HepG2 (cell line): ENCODE results near the gene C9orf50. TPM values are rescaled to one million over a fixed set of nuclear protein-coding genes. Genes with fewer than 3 reads are reported as not detected.

Experiments used
- ATAC-seq: fragments of 200-7000 bp; cut with Tn5 transposase; 3 replicates; pipeline ENCODE4 v1.9.1; 2020; ENCODE audit warnings: mild to moderate bottlenecking, moderate library complexity
- BruUV-seq: library from RNA; stranded (reverse); fragments of 400-500 nt; replicated peaks from 2 replicates; lab custom pipeline; 2021; lab: Mats Ljungman, UMichigan
- CTCF ChIA-PET: fragments of 300-600 bp; formaldehyde crosslinking; extraction: SDS; loops from one replicate; lab custom pipeline; 2021; ENCODE audit warnings: low total read pairs, inconsistent platforms, low intra/inter-chr PET ratio; lab: Yijun Ruan, JAX
- POLR2A ChIA-PET: fragments of 350-600 bp; sonication (Branson Sonifier 250); formaldehyde crosslinking; loops from one replicate; lab custom pipeline; 2020; ENCODE audit warnings: antibody characterized with exemption, inconsistent platforms; lab: Yijun Ruan, JAX
- DNase-seq: peaks from one replicate; pipeline ENCODE4 v3.0.0-alpha.2; 2015; ENCODE audit warnings: low spot score
- FAIRE-seq: peaks from 3 replicates; lab custom pipeline; 2011; peaks lifted over from hg19 to GRCh38; lab: Jason Lieb, UNC
- H2AFZ ChIP-seq: one replicate; pipeline ENCODE4 v1.6.1; 2011; ENCODE audit warnings: low read length, inconsistent platforms
- H3K27ac ChIP-seq: fragments of 300-600 bp; 3 replicates; pipeline ENCODE4 v1.8.0; 2011; ENCODE audit warnings: mixed run types, mild to moderate bottlenecking, mixed read lengths, low read length, inconsistent platforms; ENCODE audit not compliant: insufficient read depth; ENCODE audit errors: extremely low read length
- H3K27me3 ChIP-seq, 2 experiments: fragments of 200-600 bp in 1 of 2; 2 replicates in 1 of 2; 3 replicates in 1 of 2; pipeline versions ENCODE4 v1.6.0 to v1.8.0; 2011; ENCODE audit warnings: low read length in 2 of 2, mild to moderate bottlenecking in 2 of 2, moderate library complexity in 2 of 2, inconsistent platforms in 1 of 2; ENCODE audit not compliant: insufficient read depth in 2 of 2, control insufficient read depth in 1 of 2
- H3K36me3 ChIP-seq, 2 experiments: fragments of 200-600 bp in 1 of 2; replicated peaks in 1 of 2; 2 replicates in 1 of 2; 3 replicates in 1 of 2; pipeline versions ENCODE4 v1.5.1 to v1.8.0; 2011; ENCODE audit warnings: low read length in 2 of 2, inconsistent platforms in 1 of 2; ENCODE audit not compliant: insufficient read depth in 2 of 2, control insufficient read depth in 1 of 2
- H3K4me1 ChIP-seq: 2 replicates; pipeline ENCODE4 v1.5.1; 2012; ENCODE audit warnings: low read length, inconsistent platforms; ENCODE audit not compliant: insufficient read depth
- H3K4me2 ChIP-seq: 2 replicates; pipeline ENCODE4 v1.6.0; 2011; ENCODE audit warnings: low read depth, low read length, inconsistent platforms
- H3K4me3 ChIP-seq, 3 experiments: fragments of 200-600 bp in 1 of 3; sonication (generic), shearing (Covaris generic) in 1 of 3; replicated peaks in 1 of 3; 2 replicates each; pipeline ENCODE4 v1.5.1; 2011 to 2016; ENCODE audit warnings: low read length in 3 of 3, inconsistent platforms in 2 of 3, low read depth in 2 of 3, mild to moderate bottlenecking in 2 of 3, control low read depth in 1 of 3, mixed read lengths in 1 of 3; ENCODE audit not compliant: insufficient read depth in 1 of 3
- H3K79me2 ChIP-seq: one replicate; pipeline ENCODE4 v1.6.1; 2011; ENCODE audit warnings: low read length, inconsistent platforms; ENCODE audit not compliant: insufficient read depth
- H3K9ac ChIP-seq: 2 replicates; pipeline ENCODE4 v1.6.0; 2011; ENCODE audit warnings: mild to moderate bottlenecking, low read depth, low read length, inconsistent platforms; ENCODE audit not compliant: insufficient read depth
- H3K9me3 ChIP-seq: 2 replicates; pipeline ENCODE4 v1.5.1; 2012; ENCODE audit warnings: mild to moderate bottlenecking, low read length
- H4K20me1 ChIP-seq: 2 replicates; pipeline ENCODE4 v1.6.0; 2011; ENCODE audit warnings: inconsistent platforms, mild to moderate bottlenecking, low read length, moderate library complexity; ENCODE audit not compliant: insufficient read depth
- ATM ChIP-seq: fragments of 450-650 bp; IDR thresholded peaks from 2 replicates; pipeline ENCODE4 v1.7.1; 2017; ENCODE audit warnings: mild to moderate bottlenecking, borderline replicate concordance
- CREBL2 ChIP-seq: sonication (generic); formaldehyde crosslinking; IDR thresholded peaks from 2 replicates; pipeline ENCODE4 v1.8.1; 2023; ENCODE audit warnings: missing genetic modification reagents, mild to moderate bottlenecking, borderline replicate concordance
- EED ChIP-seq: sonication (generic); formaldehyde crosslinking; IDR thresholded peaks from 2 replicates; pipeline ENCODE4 v1.5.0; 2020; ENCODE audit warnings: mild to moderate bottlenecking, missing genetic modification reagents
- MAFF ChIP-seq: IDR thresholded peaks from 2 replicates; pipeline ENCODE4 v1.6.1; 2011; ENCODE audit warnings: low read depth, low read length, improper control_type of control experiment
- MTF2 ChIP-seq: sonication (generic); formaldehyde crosslinking; IDR thresholded peaks from 2 replicates; pipeline ENCODE4 v1.5.0; 2020; ENCODE audit warnings: missing genetic modification reagents, borderline replicate concordance
- NRL ChIP-seq: sonication (generic); formaldehyde crosslinking; IDR thresholded peaks from 2 replicates; pipeline ENCODE4 v1.5.0; 2020; ENCODE audit warnings: missing genetic modification reagents, mild to moderate bottlenecking, moderate library complexity, borderline replicate concordance
- POLR2A ChIP-seq, 2 experiments: IDR thresholded peaks; 2 replicates each; pipeline ENCODE4 v1.6.1; 2011; ENCODE audit warnings: low read depth in 2 of 2, low read length in 2 of 2, mild to moderate bottlenecking in 1 of 2, moderate library complexity in 1 of 2; ENCODE audit not compliant: insufficient read depth in 1 of 2
- POLR2G ChIP-seq: fragments of 200-400 bp; formaldehyde crosslinking; IDR thresholded peaks from 2 replicates; pipeline ENCODE4 v1.6.1; 2018; ENCODE audit warnings: mild to moderate bottlenecking, low read depth, low read length, moderate library complexity
- SNAPC2 ChIP-seq: sonication (generic); formaldehyde crosslinking; IDR thresholded peaks from 2 replicates; pipeline ENCODE4 v1.8.1; 2022; ENCODE audit warnings: mild to moderate bottlenecking, missing genetic modification reagents
- TBL1XR1 ChIP-seq: fragments of 150-350 bp; IDR thresholded peaks from 2 replicates; pipeline ENCODE4 v1.6.1; 2014; ENCODE audit warnings: borderline replicate concordance, low read length; ENCODE audit not compliant: partially characterized antibody
- THAP9 ChIP-seq: sonication (generic); formaldehyde crosslinking; IDR thresholded peaks from 2 replicates; pipeline ENCODE4; 2020; ENCODE audit warnings: missing genetic modification reagents, mild to moderate bottlenecking, borderline replicate concordance
- USF2 ChIP-seq, 2 experiments: sonication (generic) in 1 of 2; formaldehyde crosslinking in 1 of 2; IDR thresholded peaks; 2 replicates each; pipeline versions ENCODE4 v1.5.1 to v1.6.1; 2011 to 2020; ENCODE audit warnings: borderline replicate concordance in 1 of 2, low read depth in 1 of 2, low read length in 1 of 2, mild to moderate bottlenecking in 1 of 2, missing genetic modification reagents in 1 of 2, moderate library complexity in 1 of 2
- ZNF256 ChIP-seq: sonication (generic); formaldehyde crosslinking; conservative IDR thresholded peaks from 2 replicates; pipeline ENCODE4 v1.4.0; 2020; ENCODE audit warnings: missing genetic modification reagents
- ZNF34 ChIP-seq: sonication (generic); formaldehyde crosslinking; IDR thresholded peaks from 2 replicates; pipeline ENCODE4 v1.4.0; 2020; ENCODE audit warnings: mild to moderate bottlenecking, missing genetic modification reagents, borderline replicate concordance
- ZNF44 ChIP-seq: sonication (generic); formaldehyde crosslinking; IDR thresholded peaks from 2 replicates; pipeline ENCODE4 v1.5.1; 2020; ENCODE audit warnings: mild to moderate bottlenecking, missing genetic modification reagents
- ZNF777 ChIP-seq: sonication (generic); formaldehyde crosslinking; IDR thresholded peaks from 2 replicates; pipeline ENCODE4 v1.4.0; 2020; ENCODE audit warnings: missing genetic modification reagents
- ZSCAN21 ChIP-seq: sonication (generic); formaldehyde crosslinking; IDR thresholded peaks from 2 replicates; pipeline ENCODE4 v1.8.0; 2022; ENCODE audit warnings: mild to moderate bottlenecking, missing genetic modification reagents, moderate library complexity, borderline replicate concordance
- WGBS: methylation state at CpG from one replicate; pipeline ENCODE4 v1.1.6; 2017; ENCODE audit warnings: low lambda C conversion rate; 5-methylcytosine and 5-hydroxymethylcytosine counted together
- in situ Hi-C: cut with HindIII; loops from 2 replicates; pipeline ENCODE4 v1.10.0; 2017; ENCODE audit warnings: low pct_unique_long_range_greater_than_20kb; ENCODE audit not compliant: extremely low pct_ligation_motif_present
- intact Hi-C: fragments of 100-400 bp; cut with micrococcal nuclease; formaldehyde crosslinking; loops from one replicate; pipeline ENCODE4 v1.10.0; 2022; ENCODE audit not compliant: unreplicated experiment
- polyA plus RNA-seq, 8 experiments: library from polyadenylated mRNA; depleted of rRNA in 3 of 8; stranded (reverse) in 7 of 8; unstranded in 1 of 8; fragments of >200 nt; fragmentation: Illumina TruSeq in 4 of 8; extraction: Trizol in 4 of 8; gene quantifications; 2 replicates each; pipeline versions ENCODE4 v1.2.1 to v1.2.3, GENCODE V29; 2011 to 2016; ENCODE audit warnings: low read depth in 4 of 8, missing spikeins in 1 of 8, mixed read lengths in 1 of 8; ENCODE audit not compliant: insufficient read depth in 1 of 8
- total RNA-seq, 5 experiments: library from RNA; depleted of rRNA; stranded (reverse); fragments of >200 nt; fragmentation: Illumina TruSeq; extraction: Trizol; gene quantifications; 2 replicates each; pipeline ENCODE4 v1.2.3, GENCODE V29; 2016; ENCODE audit warnings: low read depth in 1 of 5

The C9orf50 gene
- total and polyA plus RNA-seq, 2 of the 13 experiments (the other 11 are each of a cell fraction or from before 2014, with no cell fraction given) = not detected

GRCh38 chr9:129598089-129598596 lies 22.8 kb downstream of the C9orf50 start:
- Histone ChIP-seq H3K9ac (peak overlapping the region; percentile 92), H2AFZ (no peak overlapping the region), H3K9me3 (no peaks in the 10 kb centered on the region), H3K4me2 (peak overlapping the region; percentile 85), H3K79me2 (no peaks in the 10 kb centered on the region), H3K4me3 (peak overlapping the region; percentile 15 to 76 (median 47); a peak in 5 of 6 replicates), H4K20me1 (no peaks in the 10 kb centered on the region), H3K4me1 (peaks cover 85% of the 10 kb centered on the region), H3K36me3 (no peaks in the 10 kb centered on the region), H3K27me3 (no peaks in the 10 kb centered on the region), H3K27ac (peak overlapping the region; percentile 99)
- in situ Hi-C loops (no loop called here), intact Hi-C loops (no loop called here)
- ChIA-PET POLR2A (interaction anchor here (1.0 to 4.5 kb wide), 23 partner anchors 9 to 458 kb away, joined by 3 to 110 read pairs (median 10); partner anchors contain the start of genes C9orf50, IER5L and NTMT1), CTCF (no interaction called here)
- no peak for DNase-seq
- WGBS = 55% methylated on average over 14 of the region's 14 CpGs
- BruUV-seq = TSS peak; percentile 87
- no peak for FAIRE-seq
- ATAC-seq = no peak
- TF ChIP-seq THAP9 (CRISPR knock-in tag) (no peak), MTF2 (CRISPR knock-in tag) (0 out of 2 replicates have a peak, but pooled peaks have one; percentile 22), POLR2A (IDR thresholded peaks at IDR 0.05; ENCODE audit: insufficient read depth in 1 of 2, low read depth in 2 of 2, low read length in 2 of 2) (0 out of 4 replicates have a peak, but pooled peaks of 1 of the 2 experiments have one; percentile 32), SNAPC2 (CRISPR knock-in tag) (0 out of 2 replicates have a peak, but pooled peaks have one; percentile 32), ZNF777 (CRISPR knock-in tag) (0 out of 2 replicates have a peak, but pooled peaks have one; percentile 7), EED (CRISPR knock-in tag) (peak; percentile 70; the same call in 1 of the 2 replicates), POLR2G (peak; percentile 19), TBL1XR1 (no peak), ZNF256 (CRISPR knock-in tag) (0 out of 2 replicates have a peak, but pooled peaks have one; percentile 16), ZNF44 (0 out of 2 replicates have a peak, but pooled peaks have one; percentile 28), USF2 (IDR thresholded peaks at IDR 0.05; ENCODE audit: low read depth, low read length) (no peak), USF2 (CRISPR knock-in tag; IDR thresholded peaks at IDR 0.05; ENCODE audit: borderline replicate concordance) (0 out of 2 replicates have a peak, but pooled peaks have one; percentile 25), CREBL2 (CRISPR knock-in tag) (no peak), NRL (CRISPR knock-in tag) (0 out of 2 replicates have a peak, but pooled peaks have one; percentile 6), ZSCAN21 (peak; percentile 52; the same call in 1 of the 2 replicates), ATM (no peak), ZNF34 (CRISPR knock-in tag) (peak; percentile 11; the same call in 1 of the 2 replicates), MAFF (no peak)
